Body of pancreas (tissue), 4 donors: ENCODE results near the gene METTL1. TPM values are rescaled to one million over a fixed set of nuclear protein-coding genes. Genes with fewer than 3 reads are reported as not detected.

Experiments used
- ATAC-seq: fragments of 150-250 bp; one replicate; pipeline ENCODE4 v1.9.1; 2016
- DNase-seq, 4 donors: peaks; one replicate each; pipeline ENCODE4 v3.0.0-alpha.2; 2019
- H3K27ac ChIP-seq, 4 donors: fragments of 200-600 bp; sonication (generic); 1 replicate in 3 of 4; 2 replicates in 1 of 4; pipeline versions ENCODE4 v1.5.1 to v1.6.1; 2016 to 2019; ENCODE audit warnings: mild to moderate bottlenecking in 1 of 4, mixed read lengths in 1 of 4, moderate library complexity in 1 of 4
- H3K27me3 ChIP-seq, 2 donors: fragments of 200-600 bp; sonication (generic); one replicate each; pipeline ENCODE4 v1.6.0; 2016; ENCODE audit warnings: mild to moderate bottlenecking in 1 of 2
- H3K36me3 ChIP-seq, 2 donors: fragments of 200-600 bp; sonication (generic); replicated peaks in 1 of 2; 2 replicates each; pipeline ENCODE4 v1.5.1; 2016; ENCODE audit warnings: low read depth in 2 of 2; ENCODE audit not compliant: insufficient read depth in 1 of 2
- H3K4me1 ChIP-seq: fragments of 200-600 bp; sonication (generic); one replicate; pipeline ENCODE4 v1.6.0; 2016
- H3K4me3 ChIP-seq, 2 donors: fragments of 200-600 bp; sonication (generic); 1 replicate in 1 of 2; 2 replicates in 1 of 2; pipeline ENCODE4 v1.5.1; 2016 to 2019
- H3K9me3 ChIP-seq, 3 donors: fragments of 200-600 bp; sonication (generic); 1 replicate in 2 of 3; 2 replicates in 1 of 3; pipeline ENCODE4 v1.5.1; 2016
- CTCF ChIP-seq, 7 experiments: fragments of 450-650 bp in 4 of 7; fragments of 200-600 bp in 3 of 7; sonication (generic) in 3 of 7; IDR thresholded peaks; one replicate each; pipeline ENCODE4 v1.5.1; 2016 to 2019; ENCODE audit warnings: antibody characterized with exemption in 7 of 7
- POLR2A ChIP-seq, 3 donors: fragments of 450-650 bp; IDR thresholded peaks; one replicate each; pipeline ENCODE4 v1.6.1; 2016; ENCODE audit warnings: antibody characterized with exemption in 3 of 3, mild to moderate bottlenecking in 2 of 3
- WGBS, 2 donors: methylation state at CpG; one replicate each; pipeline ENCODE4 v1.1.5; 2017; 5-methylcytosine and 5-hydroxymethylcytosine counted together
- intact Hi-C: fragments of 100-400 bp; cut with DNase I; formaldehyde crosslinking; loops from one replicate; pipeline ENCODE4 v1.15.1; 2023
- total RNA-seq, 2 donors: library from RNA; depleted of rRNA; stranded (reverse); fragments of >200 nt; gene quantifications; one replicate each; pipeline ENCODE4 v1.1.0, GENCODE V29; 2016

METTL1 gene
- total RNA-seq, 2 donors from 2014 or later: 16.1 to 23.1 TPM

GRCh38 chr12:57746025-57746424 lies 25.9 kb downstream of the METTL1 start:
- no peak for DNase-seq
- intact Hi-C loops: no loop called here
- H3K9me3 ChIP-seq: no peaks in the 10 kb centered on the region
- ATAC-seq: no peak
- peaks cover 26% of the 10 kb centered on the region for H3K4me1 ChIP-seq
- no peak overlapping the region for H3K4me3 ChIP-seq
- no peaks in the 10 kb centered on the region for H3K27me3 ChIP-seq
- peaks cover 0 to 6% of the 10 kb centered on the region in 2 donors for H3K36me3 ChIP-seq
- WGBS, 2 donors: 75% methylated on average over 3 of the region's 3 CpGs
- peak overlapping the region in 2 of 4 donors; percentile 95 to 96 for H3K27ac ChIP-seq
- no peak for TF ChIP-seq CTCF (IDR thresholded peaks at IDR 0.05)
- TF ChIP-seq POLR2A (IDR thresholded peaks at IDR 0.05): no peak

- intact Hi-C loops: no loop called here
These were observed 26.4 kb downstream of the METTL1 start for GRCh38 chr12:57745485-57745881.

GRCh38 chr12:57744777-57745484 lies 27.0 kb downstream of the METTL1 start, which contains the start of gene TSPAN31:
Gene TSPAN31, plus strand, starts transcription at chr12:57745039. Its CDS starts 116 bp downstream, at chr12:57745155.
- Histone ChIP-seq H3K4me1 (peaks cover 18% of the 10 kb centered on the region), H3K36me3 (peaks cover 0 to 6% of the 10 kb centered on the region in 2 donors), H3K9me3 (no peaks in the 10 kb centered on the region), H3K27me3 (peaks cover 0 to 4% of the 10 kb centered on the region in 2 donors), H3K4me3 (peak within 1 kb of the TSS; percentile 79 to 81), H3K27ac (peak within 1 kb of the TSS; percentile 91 to 96 (median 94))
- ATAC-seq: peak; percentile 97
- WGBS, 2 donors: 1% methylated on average over 24 to 29 of the region's 29 CpGs
- DNase-seq: peak; percentile 98 to 99 (median 98)
- intact Hi-C loops: no loop called here
- TF ChIP-seq POLR2A (IDR thresholded peaks at IDR 0.05) (peak; percentile 44 to 72 (median 67)), CTCF (IDR thresholded peaks at IDR 0.05) (peak in 3 of 7 experiments; percentile 24 to 35 (median 29))

More at GRCh38 chr12:57745485-57745881, 26.4 kb downstream of the METTL1 start:
- Histone ChIP-seq H3K4me3 (peak overlapping the region; percentile 79 to 81), H3K9me3 (no peaks in the 10 kb centered on the region), H3K4me1 (peaks cover 20% of the 10 kb centered on the region), H3K36me3 (peaks cover 0 to 6% of the 10 kb centered on the region in 2 donors), H3K27me3 (no peaks in the 10 kb centered on the region), H3K27ac (peak overlapping the region; percentile 91 to 96 (median 94))
- ATAC-seq (no peak), DNase-seq (no peak)
- 20 to 22% methylated on average over 7 to 8 of the region's 8 CpGs for WGBS, 2 donors
- TF ChIP-seq POLR2A (IDR thresholded peaks at IDR 0.05) (no peak), CTCF (IDR thresholded peaks at IDR 0.05) (peak in 1 of 7 experiments; percentile 2)

- Histone ChIP-seq H3K27me3 (peaks cover 0 to 5% of the 10 kb centered on the region in 2 donors), H3K27ac (peak overlapping the region; percentile 78 to 96 (median 93)), H3K4me1 (peaks cover 18% of the 10 kb centered on the region), H3K4me3 (peak overlapping the region; percentile 58 to 79), H3K36me3 (peaks cover 0 to 6% of the 10 kb centered on the region in 2 donors), H3K9me3 (no peaks in the 10 kb centered on the region)
- intact Hi-C loops: no loop called here
- ATAC-seq (peak; percentile 75), DNase-seq (peak; percentile 74 to 82 (median 78))
- WGBS, 2 donors: 5 to 17% methylated on average over 2 to 21 of the region's 21 CpGs
- TF ChIP-seq CTCF (IDR thresholded peaks at IDR 0.05) (no peak), POLR2A (IDR thresholded peaks at IDR 0.05) (no peak)
These were observed 27.6 kb downstream of the METTL1 start for GRCh38 chr12:57744194-57744776.
